HEK293T (cell line): Measurements from ENCODE around the gene ZNF385B.

Source experiments
- ARNT ChIP-seq: fragments of 450-650 bp; IDR thresholded peaks from 2 replicates; pipeline ENCODE4 v1.6.1; 2017; ENCODE audit warnings: mild to moderate bottlenecking
- BHLHE40 ChIP-seq: fragments of 450-650 bp; IDR thresholded peaks from 2 replicates; pipeline ENCODE4 v1.6.1; 2016; ENCODE audit warnings: mild to moderate bottlenecking, moderate library complexity, borderline replicate concordance
- ELF4 ChIP-seq: fragments of 450-650 bp; IDR thresholded peaks from 2 replicates; pipeline ENCODE4 v1.6.1; 2017; ENCODE audit warnings: antibody characterized with exemption
- FOXA1 ChIP-seq: fragments of 450-650 bp; IDR thresholded peaks from 2 replicates; pipeline ENCODE4 v1.6.1; 2016; ENCODE audit warnings: mild to moderate bottlenecking
- FOXM1 ChIP-seq: fragments of 450-650 bp; IDR thresholded peaks from 2 replicates; pipeline ENCODE4 v1.6.1; 2017; ENCODE audit warnings: mild to moderate bottlenecking, borderline replicate concordance
- L3MBTL2 ChIP-seq: fragments of 450-650 bp; conservative IDR thresholded peaks from 2 replicates; pipeline ENCODE4 v1.6.1; 2016; ENCODE audit warnings: mild to moderate bottlenecking
- PKNOX1 ChIP-seq: fragments of 450-650 bp; IDR thresholded peaks from 2 replicates; pipeline ENCODE4 v1.6.1; 2016
- SP1 ChIP-seq: fragments of 450-650 bp; IDR thresholded peaks from 2 replicates; pipeline ENCODE4 v1.6.1; 2017
- TARDBP ChIP-seq: fragments of 450-650 bp; IDR thresholded peaks from 2 replicates; pipeline ENCODE4 v1.6.1; 2016
- ZNF384 ChIP-seq: fragments of 450-650 bp; IDR thresholded peaks from 2 replicates; pipeline ENCODE4 v1.6.1; 2016

GRCh38 chr2:179435566-179435965 lies 425.8 kb downstream of the ZNF385B start:
- TF ChIP-seq SP1 = no peak
- no peak for TF ChIP-seq FOXM1
- TF ChIP-seq ELF4 = no peak
- TF ChIP-seq ZNF384 = no peak
- no peak for TF ChIP-seq PKNOX1
- TF ChIP-seq ARNT = no peak
- TF ChIP-seq L3MBTL2 = no peak
- no peak for TF ChIP-seq TARDBP
- no peak for TF ChIP-seq FOXA1
- no peak for TF ChIP-seq BHLHE40
